GM21529 (cell line): ENCODE measurements around the gene SNCG.

Source experiments
- ATAC-seq: cut with Tn5 transposase; IDR thresholded peaks from one replicate; pipeline ENCODE4 v1.9.1; 2021; ENCODE audit not compliant: unreplicated experiment

SNCG gene

GRCh38 chr10:86960003-86960862 is 1.8 kb downstream of the SNCG start:
- peak; percentile 80 for ATAC-seq

- ATAC-seq: no peak
Measured at GRCh38 chr10:86960863-86961434, 2.5 kb downstream of the SNCG start.

- ATAC-seq: no peak
Measured at GRCh38 chr10:86961481-86962091, 3.2 kb downstream of the SNCG start.

GRCh38 chr10:86962136-86962980 is 4.0 kb downstream of the SNCG start:
- ATAC-seq: no peak

- ATAC-seq: no peak
Measured at GRCh38 chr10:86962981-86963310, 4.5 kb downstream of the SNCG start.

- ATAC-seq: no peak
Measured at GRCh38 chr10:86963341-86963919, 5.0 kb downstream of the SNCG start.

- ATAC-seq: no peak
Measured at GRCh38 chr10:86964061-86964846, 5.9 kb downstream of the SNCG start.

- ATAC-seq: no peak
Measured at GRCh38 chr10:86964847-86965190, 6.4 kb downstream of the SNCG start.

- ATAC-seq: peak; percentile 45
Measured at GRCh38 chr10:86965986-86966654, 7.7 kb downstream of the SNCG start.

- no peak for ATAC-seq
Measured at GRCh38 chr10:86967481-86967941, 9.1 kb downstream of the SNCG start.

- no peak for ATAC-seq
Measured at GRCh38 chr10:86968271-86968993, 10.0 kb downstream of the SNCG start, which contains the start of gene ADIRF. TSS of gene ADIRF (plus strand) at chr10:86968482. CDS start at chr10:86968545, 63 bp downstream.

GRCh38 chr10:86968994-86969355 is 10.6 kb downstream of the SNCG start:
- ATAC-seq: no peak

- no peak for ATAC-seq
Measured at GRCh38 chr10:86969421-86970041, 11.1 kb downstream of the SNCG start.

- no peak for ATAC-seq
Measured at GRCh38 chr10:86970162-86970981, 12.0 kb downstream of the SNCG start.

- no peak for ATAC-seq
Measured at GRCh38 chr10:86970982-86971231, 12.5 kb downstream of the SNCG start.

- ATAC-seq: peak; percentile 76
Measured at GRCh38 chr10:86971232-86971991, 13.0 kb downstream of the SNCG start.
